Mesenchymal stem cell (in vitro differentiated cells and primary cell): Measurements from ENCODE around the gene TFF2.

ENCODE experiments used
- DNase-seq: peaks from one replicate; pipeline ENCODE4 v3.0.0-alpha.2; 2013
- H2AFZ ChIP-seq: one replicate; pipeline ENCODE4 v1.6.1; 2013; ENCODE audit warnings: low read depth, mild to moderate bottlenecking, control low read depth, inconsistent platforms, low read length, moderate library complexity
- H2AK5ac ChIP-seq: 2 replicates; pipeline ENCODE4 v1.6.1; 2013; ENCODE audit warnings: low read length, moderate library complexity, mild to moderate bottlenecking, inconsistent platforms; ENCODE audit not compliant: severe bottlenecking
- H2BK120ac ChIP-seq: one replicate; pipeline ENCODE4 v1.6.1; 2013; ENCODE audit warnings: low read depth, mild to moderate bottlenecking, inconsistent platforms, low read length, moderate library complexity
- H2BK12ac ChIP-seq, 2 experiments: one replicate each; pipeline ENCODE4 v1.6.1; 2013; ENCODE audit warnings: inconsistent platforms in 2 of 2, low read length in 2 of 2, mild to moderate bottlenecking in 2 of 2, moderate library complexity in 2 of 2, control low read depth in 1 of 2
- H2BK15ac ChIP-seq: one replicate; pipeline ENCODE4 v1.6.1; 2013; ENCODE audit warnings: mild to moderate bottlenecking, low read depth, inconsistent platforms; ENCODE audit not compliant: poor library complexity, severe bottlenecking
- H2BK5ac ChIP-seq: 2 replicates; pipeline ENCODE4 v1.6.1; 2013; ENCODE audit warnings: low read depth, mild to moderate bottlenecking, low read length, control low read depth, inconsistent platforms; ENCODE audit not compliant: poor library complexity, severe bottlenecking
- H3K14ac ChIP-seq, 2 experiments: one replicate each; pipeline ENCODE4 v1.6.1; 2013; ENCODE audit warnings: inconsistent platforms in 2 of 2, low read length in 2 of 2, control low read depth in 1 of 2, mild to moderate bottlenecking in 1 of 2, moderate library complexity in 1 of 2
- H3K18ac ChIP-seq, 2 experiments: one replicate each; pipeline ENCODE4 v1.6.1; 2013; ENCODE audit warnings: inconsistent platforms in 2 of 2, low read length in 2 of 2, control low read depth in 1 of 2, low read depth in 1 of 2, mild to moderate bottlenecking in 1 of 2
- H3K23ac ChIP-seq, 2 experiments: one replicate each; pipeline ENCODE4 v1.6.1; 2013; ENCODE audit warnings: inconsistent platforms in 2 of 2, low read length in 2 of 2, mild to moderate bottlenecking in 2 of 2, moderate library complexity in 2 of 2, control low read depth in 1 of 2
- H3K27ac ChIP-seq: 2 replicates; pipeline ENCODE4 v1.5.1; 2013; ENCODE audit warnings: mild to moderate bottlenecking, moderate library complexity, low read length, control low read depth, inconsistent platforms; ENCODE audit not compliant: poor library complexity, severe bottlenecking
- H3K27me3 ChIP-seq, 2 experiments: 2 replicates each; pipeline versions ENCODE4 v1.6.1 to v1.7.0; 2013; ENCODE audit warnings: low read length in 2 of 2, mild to moderate bottlenecking in 2 of 2, moderate library complexity in 2 of 2, control low read depth in 1 of 2, inconsistent platforms in 1 of 2; ENCODE audit not compliant: control insufficient read depth in 1 of 2, insufficient read depth in 1 of 2
- H3K36me3 ChIP-seq, 2 experiments: 2 replicates each; pipeline versions ENCODE4 v1.6.1 to v1.7.0; 2013; ENCODE audit warnings: low read length in 2 of 2, control low read depth in 1 of 2, inconsistent platforms in 1 of 2, low read depth in 1 of 2, mild to moderate bottlenecking in 1 of 2; ENCODE audit not compliant: insufficient read depth in 2 of 2, control insufficient read depth in 1 of 2
- H3K4ac ChIP-seq, 2 experiments: one replicate each; pipeline ENCODE4 v1.6.1; 2013; ENCODE audit warnings: inconsistent platforms in 2 of 2, low read length in 2 of 2, mild to moderate bottlenecking in 2 of 2, moderate library complexity in 2 of 2, control low read depth in 1 of 2, low read depth in 1 of 2
- H3K4me1 ChIP-seq: 2 replicates; pipeline ENCODE4 v1.6.1; 2013; ENCODE audit warnings: low read depth, low read length, control low read depth; ENCODE audit not compliant: control insufficient read depth, insufficient read depth
- H3K4me2 ChIP-seq: 2 replicates; pipeline ENCODE4 v1.6.1; 2013; ENCODE audit warnings: low read length, mild to moderate bottlenecking, inconsistent platforms; ENCODE audit not compliant: poor library complexity, severe bottlenecking
- H3K4me3 ChIP-seq, 2 experiments: 2 replicates each; pipeline versions ENCODE4 v1.5.1 to v1.7.0; 2013; ENCODE audit warnings: low read length in 2 of 2, mild to moderate bottlenecking in 2 of 2, control low read depth in 1 of 2, low read depth in 1 of 2; ENCODE audit not compliant: insufficient read depth in 1 of 2
- H3K79me1 ChIP-seq: replicated peaks from 2 replicates; pipeline ENCODE4 v1.6.1; 2013; ENCODE audit warnings: mild to moderate bottlenecking, control low read depth, low read length, inconsistent platforms; ENCODE audit not compliant: poor library complexity, severe bottlenecking
- H3K9ac ChIP-seq: 2 replicates; pipeline ENCODE4 v1.7.0; 2013; ENCODE audit warnings: mild to moderate bottlenecking, low read length, moderate library complexity
- H3K9me3 ChIP-seq: 2 replicates; pipeline ENCODE4 v1.7.0; 2013; ENCODE audit warnings: mild to moderate bottlenecking, low read length; ENCODE audit not compliant: control insufficient read depth
- H4K8ac ChIP-seq: one replicate; pipeline ENCODE4 v1.6.1; 2013; ENCODE audit warnings: inconsistent platforms, mild to moderate bottlenecking, low read length, moderate library complexity
- H4K91ac ChIP-seq: one replicate; pipeline ENCODE4 v1.6.1; 2013; ENCODE audit warnings: mild to moderate bottlenecking, low read length, inconsistent platforms
- WGBS: methylation state at CpG from one replicate; pipeline ENCODE4 v1.1.7; 2013; ENCODE audit warnings: mixed read lengths; 5-methylcytosine and 5-hydroxymethylcytosine counted together

Gene TFF2

DNA sequence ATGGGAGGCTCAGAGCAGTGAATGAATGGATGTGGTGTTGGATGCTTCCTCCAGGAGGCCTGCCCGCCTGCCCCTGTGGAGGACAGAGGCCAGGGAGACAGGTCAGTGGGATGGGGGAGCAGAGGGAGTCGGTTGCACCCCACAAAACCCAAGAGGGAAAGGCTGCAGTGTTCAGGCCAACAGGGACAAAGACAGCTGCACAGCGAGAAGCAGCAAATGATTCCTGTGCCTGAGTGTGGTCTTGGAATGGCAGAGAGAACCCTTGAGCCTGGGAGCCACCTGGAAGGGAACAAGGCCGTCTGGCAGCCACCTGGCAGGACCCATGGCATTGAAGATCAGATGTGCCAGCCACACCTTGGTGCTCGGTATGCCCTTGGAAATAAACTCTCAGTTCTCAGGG is 43.7 kb downstream of the TFF2 start:
- Histone ChIP-seq H4K91ac (no peak overlapping the region), H3K4ac (no peak overlapping the region), H3K4me2 (no peak overlapping the region), H2BK15ac (no peak overlapping the region), H3K14ac (no peak overlapping the region), H2AFZ (no peak overlapping the region), H3K9ac (no peak overlapping the region), H3K18ac (no peak overlapping the region), H3K79me1 (no peaks in the 10 kb centered on the region), H2BK120ac (no peak overlapping the region), H2BK12ac (no peak overlapping the region), H3K36me3 (no peaks in the 10 kb centered on the region), H2BK5ac (no peak overlapping the region), H3K23ac (no peak overlapping the region), H3K4me3 (no peak overlapping the region), H3K4me1 (peaks cover 10% of the 10 kb centered on the region), H2AK5ac (no peak overlapping the region), H3K27me3 (peaks cover 42 to 89% of the 10 kb centered on the region in 2 experiments), H3K27ac (no peak overlapping the region), H3K9me3 (no peaks in the 10 kb centered on the region), H4K8ac (no peak overlapping the region)
- no peak for DNase-seq
- 73% methylated on average over 5 of the region's 5 CpGs for WGBS

GRCh38 chr21:42306366-42307035 is 44.3 kb downstream of the TFF2 start:
- Histone ChIP-seq H3K23ac (no peak overlapping the region), H3K4me1 (peaks cover 8% of the 10 kb centered on the region), H3K27ac (no peak overlapping the region), H3K27me3 (peaks cover 43 to 90% of the 10 kb centered on the region in 2 experiments), H4K91ac (no peak overlapping the region), H2BK120ac (no peak overlapping the region), H3K9ac (no peak overlapping the region), H2BK5ac (no peak overlapping the region), H2AK5ac (no peak overlapping the region), H3K9me3 (no peaks in the 10 kb centered on the region), H2BK12ac (no peak overlapping the region), H3K14ac (no peak overlapping the region), H2AFZ (no peak overlapping the region), H3K36me3 (no peaks in the 10 kb centered on the region), H3K4me2 (no peak overlapping the region), H3K18ac (no peak overlapping the region), H4K8ac (no peak overlapping the region), H3K4ac (no peak overlapping the region), H2BK15ac (no peak overlapping the region), H3K4me3 (no peak overlapping the region), H3K79me1 (no peaks in the 10 kb centered on the region)
- WGBS, result 72% methylated on average over 17 of the region's 17 CpGs
- DNase-seq, result no peak

DNA sequence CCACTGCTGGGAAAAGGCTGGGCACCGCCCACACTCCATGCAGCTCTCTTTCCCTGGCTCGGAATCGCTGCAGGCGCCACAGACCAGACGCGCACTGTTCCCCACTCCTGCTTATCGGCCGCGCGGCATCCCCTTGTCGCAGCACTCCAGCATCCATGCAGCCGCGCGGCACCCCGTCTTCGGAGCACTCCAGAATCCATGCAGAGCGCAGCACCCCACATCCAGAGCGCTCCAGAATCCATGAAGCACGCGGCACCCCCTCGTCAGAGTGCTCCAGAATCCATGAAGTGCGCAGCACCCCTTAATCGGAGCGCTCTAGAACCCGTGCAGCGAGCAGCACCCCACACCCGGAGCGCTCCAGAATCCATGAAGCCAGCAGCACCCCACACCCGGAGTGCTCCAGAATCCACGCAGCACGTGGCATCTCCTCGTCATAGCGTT is 45.1 kb downstream of the TFF2 start:
- no peak overlapping the region for H2BK120ac ChIP-seq
- 94% methylated on average over 33 of the region's 33 CpGs for WGBS
- H2BK5ac ChIP-seq, result no peak overlapping the region
- no peak overlapping the region for H2AK5ac ChIP-seq
- no peak overlapping the region for H3K14ac ChIP-seq
- no peak overlapping the region for H3K4ac ChIP-seq
- peaks cover 8% of the 10 kb centered on the region for H3K4me1 ChIP-seq
- no peak overlapping the region for H2BK15ac ChIP-seq
- no peak overlapping the region for H3K27ac ChIP-seq
- no peak overlapping the region for H2AFZ ChIP-seq
- H3K4me3 ChIP-seq, result no peak overlapping the region
- peaks cover 50 to 89% of the 10 kb centered on the region in 2 experiments for H3K27me3 ChIP-seq
- H3K4me2 ChIP-seq, result no peak overlapping the region
- H3K9me3 ChIP-seq, result no peaks in the 10 kb centered on the region
- no peaks in the 10 kb centered on the region for H3K36me3 ChIP-seq
- no peak overlapping the region for H3K18ac ChIP-seq
- H3K79me1 ChIP-seq, result no peaks in the 10 kb centered on the region
- no peak for DNase-seq
- H4K8ac ChIP-seq, result no peak overlapping the region
- no peak overlapping the region for H2BK12ac ChIP-seq
- H4K91ac ChIP-seq, result no peak overlapping the region
- no peak overlapping the region for H3K9ac ChIP-seq
- H3K23ac ChIP-seq, result no peak overlapping the region

DNA sequence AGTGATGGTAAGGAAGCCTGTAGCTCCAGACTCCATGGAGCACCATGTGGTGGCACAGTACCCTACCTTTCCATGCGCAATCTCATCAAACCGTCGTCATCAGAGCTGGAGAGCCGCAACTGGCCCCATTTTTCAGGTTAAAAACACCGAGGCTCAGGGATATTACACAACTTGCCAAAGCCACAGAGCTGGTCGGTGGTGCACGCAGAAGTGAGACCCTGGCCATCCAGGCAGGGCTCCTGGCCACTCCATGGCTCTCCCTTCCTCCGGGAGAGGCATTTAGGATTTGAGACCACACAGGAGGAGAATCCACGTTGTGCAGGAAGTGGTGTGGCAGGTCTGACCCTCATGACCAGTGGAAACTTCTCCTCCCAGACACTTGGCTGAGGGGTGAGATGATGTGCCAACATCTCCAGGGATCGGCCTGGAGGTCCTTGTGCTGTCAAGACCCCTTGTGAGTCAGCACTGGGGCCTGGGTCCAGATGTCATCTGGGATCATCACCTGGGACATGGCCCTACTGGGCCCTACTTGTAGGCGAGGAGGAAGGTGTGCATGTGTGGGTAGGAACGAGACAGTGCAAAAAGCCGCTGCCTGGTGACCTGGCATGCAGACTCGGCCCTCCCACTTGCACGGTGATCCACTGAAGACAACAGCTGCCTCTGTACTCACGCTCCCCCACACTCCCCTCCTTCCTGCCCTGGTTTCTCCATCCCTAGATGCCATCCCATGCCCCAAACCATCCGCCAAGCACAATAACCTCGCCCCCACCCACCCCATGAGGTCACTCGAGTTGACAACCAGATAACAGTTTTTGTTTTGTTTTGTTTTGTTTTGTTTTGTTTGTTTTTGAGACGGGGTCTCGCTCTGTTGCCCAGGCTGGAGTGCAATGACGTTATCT is 46.0 kb downstream of the TFF2 start:
- Histone ChIP-seq H3K4ac (no peak overlapping the region), H3K27ac (no peak overlapping the region), H4K91ac (no peak overlapping the region), H2BK120ac (no peak overlapping the region), H3K14ac (no peak overlapping the region), H3K4me1 (peaks cover 9% of the 10 kb centered on the region), H2BK12ac (no peak overlapping the region), H3K9ac (no peak overlapping the region), H2BK15ac (no peak overlapping the region), H2BK5ac (no peak overlapping the region), H3K36me3 (no peaks in the 10 kb centered on the region), H2AFZ (no peak overlapping the region), H3K18ac (no peak overlapping the region), H3K23ac (no peak overlapping the region), H3K4me3 (no peak overlapping the region), H3K4me2 (no peak overlapping the region), H3K79me1 (no peaks in the 10 kb centered on the region), H3K27me3 (peaks cover 56 to 88% of the 10 kb centered on the region in 2 experiments), H3K9me3 (no peaks in the 10 kb centered on the region), H2AK5ac (no peak overlapping the region), H4K8ac (no peak overlapping the region)
- WGBS, result 87% methylated on average over 19 of the region's 22 CpGs
- no peak for DNase-seq
